Measurements from ENCODE around the gene COL26A1. TPM values are rescaled to one million over a fixed set of nuclear protein-coding genes. Genes with fewer than 3 reads are reported as not detected.

COL26A1 gene
- polyA plus RNA-seq, 1 experiment, result 0.48 TPM

GRCh38 chr7:101590663-101591435 lies 228.2 kb downstream of the COL26A1 start:
- no peak overlapping the region for H3K4me3 ChIP-seq (ENCODE audit: low read depth, low read length)
- H3K36me3 ChIP-seq (ENCODE audit: control insufficient read depth, insufficient read depth, low read length), result no peaks in the 10 kb centered on the region
- no peak for DNase-seq (ENCODE audit: low read depth)
- TF ChIP-seq, protein P1, sequence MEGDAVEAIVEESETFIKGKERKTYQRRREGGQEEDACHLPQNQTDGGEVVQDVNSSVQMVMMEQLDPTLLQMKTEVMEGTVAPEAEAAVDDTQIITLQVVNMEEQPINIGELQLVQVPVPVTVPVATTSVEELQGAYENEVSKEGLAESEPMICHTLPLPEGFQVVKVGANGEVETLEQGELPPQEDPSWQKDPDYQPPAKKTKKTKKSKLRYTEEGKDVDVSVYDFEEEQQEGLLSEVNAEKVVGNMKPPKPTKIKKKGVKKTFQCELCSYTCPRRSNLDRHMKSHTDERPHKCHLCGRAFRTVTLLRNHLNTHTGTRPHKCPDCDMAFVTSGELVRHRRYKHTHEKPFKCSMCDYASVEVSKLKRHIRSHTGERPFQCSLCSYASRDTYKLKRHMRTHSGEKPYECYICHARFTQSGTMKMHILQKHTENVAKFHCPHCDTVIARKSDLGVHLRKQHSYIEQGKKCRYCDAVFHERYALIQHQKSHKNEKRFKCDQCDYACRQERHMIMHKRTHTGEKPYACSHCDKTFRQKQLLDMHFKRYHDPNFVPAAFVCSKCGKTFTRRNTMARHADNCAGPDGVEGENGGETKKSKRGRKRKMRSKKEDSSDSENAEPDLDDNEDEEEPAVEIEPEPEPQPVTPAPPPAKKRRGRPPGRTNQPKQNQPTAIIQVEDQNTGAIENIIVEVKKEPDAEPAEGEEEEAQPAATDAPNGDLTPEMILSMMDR (IDR thresholded peaks at IDR 0.05; ENCODE audit: insufficient read depth, low read depth, low read length), result no peak
- ChIA-PET CTCF (interaction anchor here (0.6 to 1.0 kb wide), 3 partner anchors 12 to 139 kb away, joined by 3 to 7 read pairs (median 5); no protein-coding TSS in a partner anchor), POLR2A (no interaction called here)
- no peaks in the 10 kb centered on the region for H3K27me3 ChIP-seq (ENCODE audit: control insufficient read depth, insufficient read depth, low read length)

DNA sequence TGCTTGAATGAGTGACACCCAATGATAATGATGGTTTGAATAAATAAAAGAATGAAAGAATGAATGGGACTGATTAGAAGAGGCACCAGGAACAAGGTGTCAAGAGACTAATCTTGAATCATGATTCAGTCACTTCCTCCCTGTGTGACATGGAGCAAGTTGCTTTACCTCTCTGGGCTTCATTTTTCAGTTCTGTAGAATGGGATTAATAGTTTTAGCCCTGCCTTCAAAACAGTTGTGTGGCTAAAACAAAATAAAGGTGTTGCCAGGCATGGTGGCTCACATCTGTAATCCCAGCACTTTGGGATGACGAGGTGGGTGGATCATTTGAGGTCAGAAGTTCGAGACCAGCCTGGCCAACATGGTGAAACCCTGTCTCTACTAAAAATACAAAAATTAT lies 228.8 kb downstream of the COL26A1 start:
- CTCF ChIA-PET, result interaction anchor here (0.6 to 1.0 kb wide), 2 partner anchors 11 to 138 kb away, joined by 5 to 7 read pairs; no protein-coding TSS in a partner anchor
- TF ChIP-seq, protein P1 (IDR thresholded peaks at IDR 0.05; ENCODE audit: insufficient read depth, low read depth, low read length), result no peak
- Histone ChIP-seq H3K4me3 (ENCODE audit: low read depth, low read length) (no peak overlapping the region), H3K27me3 (ENCODE audit: control insufficient read depth, insufficient read depth, low read length) (0 out of 2 replicates have a peak, but pooled peaks cover 3% of the 10 kb centered on the region), H3K36me3 (ENCODE audit: control insufficient read depth, insufficient read depth, low read length) (no peaks in the 10 kb centered on the region)
- DNase-seq (ENCODE audit: low read depth), result no peak
- POLR2A ChIA-PET, result no interaction called here

- Histone ChIP-seq H3K36me3 (ENCODE audit: control insufficient read depth, insufficient read depth, low read length) (no peaks in the 10 kb centered on the region), H3K4me3 (ENCODE audit: low read depth, low read length) (no peak overlapping the region), H3K27me3 (ENCODE audit: control insufficient read depth, insufficient read depth, low read length) (0 out of 2 replicates have a peak, but pooled peaks cover 3% of the 10 kb centered on the region)
- ChIA-PET POLR2A (interaction anchor here (0.6 kb wide), 1 partner anchor 93 kb away, joined by 3 read pairs; no protein-coding TSS in a partner anchor), CTCF (no interaction called here)
- DNase-seq (ENCODE audit: low read depth), result no peak
- TF ChIP-seq, protein P1 (IDR thresholded peaks at IDR 0.05; ENCODE audit: insufficient read depth, low read depth, low read length), result no peak
Measured at GRCh38 chr7:101593556-101593955, 230.9 kb downstream of the COL26A1 start.

GRCh38 chr7:101594790-101595189 lies 232.1 kb downstream of the COL26A1 start:
- CTCF ChIA-PET, result no interaction called here
- no peak for DNase-seq (ENCODE audit: low read depth)
- POLR2A ChIA-PET, result no interaction called here
- Histone ChIP-seq H3K36me3 (ENCODE audit: control insufficient read depth, insufficient read depth, low read length) (no peaks in the 10 kb centered on the region), H3K27me3 (ENCODE audit: control insufficient read depth, insufficient read depth, low read length) (0 out of 2 replicates have a peak, but pooled peaks cover 3% of the 10 kb centered on the region), H3K4me3 (ENCODE audit: low read depth, low read length) (no peak overlapping the region)
- TF ChIP-seq, protein P1 (IDR thresholded peaks at IDR 0.05; ENCODE audit: insufficient read depth, low read depth, low read length), result no peak

DNA sequence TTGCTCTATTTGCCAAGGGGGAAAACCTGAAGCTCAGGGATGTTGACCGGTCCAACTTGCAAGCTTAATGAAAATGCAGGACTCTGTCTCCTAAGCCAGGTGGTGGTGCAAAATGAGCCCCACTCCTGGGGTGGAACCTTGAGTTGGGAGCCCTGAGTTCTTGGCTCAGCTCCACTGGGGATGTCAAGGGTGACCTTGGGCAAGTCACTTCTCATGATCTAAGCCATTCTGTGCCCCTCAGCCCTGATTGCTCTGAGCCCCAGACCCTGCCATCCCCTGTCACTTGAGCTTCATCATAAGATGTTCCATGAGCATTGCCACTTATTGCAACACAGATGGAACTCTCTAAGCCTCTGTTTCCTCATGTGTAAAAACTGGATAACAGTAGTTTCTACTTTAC lies 232.6 kb downstream of the COL26A1 start:
- ChIA-PET CTCF (no interaction called here), POLR2A (no interaction called here)
- H3K4me3 ChIP-seq (ENCODE audit: low read depth, low read length), result no peak overlapping the region
- no peak for DNase-seq (ENCODE audit: low read depth)
- 0 out of 2 replicates have a peak, but pooled peaks cover 3% of the 10 kb centered on the region for H3K27me3 ChIP-seq (ENCODE audit: control insufficient read depth, insufficient read depth, low read length)
- TF ChIP-seq, protein P1 (IDR thresholded peaks at IDR 0.05; ENCODE audit: insufficient read depth, low read depth, low read length), result no peak
- no peaks in the 10 kb centered on the region for H3K36me3 ChIP-seq (ENCODE audit: control insufficient read depth, insufficient read depth, low read length)

Data from BJ (cell line).